H1 (cell line): Measurements from ENCODE around the gene DCDC2. TPM values are rescaled to one million over a fixed set of nuclear protein-coding genes. Genes with fewer than 3 reads are reported as not detected.

Experiments used
- CBX8 ChIP-seq: fragments of 300-800, 300-1000 bp; sonication (generic); IDR thresholded peaks from 2 replicates; pipeline ENCODE4 v1.7.1; 2016; ENCODE audit warnings: low read depth, low read length, borderline replicate concordance
- CEBPB ChIP-seq: IDR thresholded peaks from 2 replicates; pipeline ENCODE4 v1.6.1; 2012; ENCODE audit warnings: low read depth, low read length
- CHD1 ChIP-seq: IDR thresholded peaks from 2 replicates; pipeline ENCODE4 v1.6.1; 2012; ENCODE audit warnings: low read depth, low read length, improper control_type of control experiment
- EGR1 ChIP-seq: IDR thresholded peaks from 2 replicates; pipeline ENCODE4 v1.6.1; 2011; ENCODE audit warnings: low read depth, low read length, borderline replicate concordance
- EP300 ChIP-seq, 2 experiments: IDR thresholded peaks; 1 replicate in 1 of 2; 2 replicates in 1 of 2; pipeline ENCODE4 v1.6.1; 2011 to 2012; ENCODE audit warnings: low read depth in 2 of 2, low read length in 2 of 2, mild to moderate bottlenecking in 2 of 2, borderline replicate concordance in 1 of 2, inconsistent platforms in 1 of 2, moderate library complexity in 1 of 2
- GTF2F1 ChIP-seq: IDR thresholded peaks from 2 replicates; pipeline ENCODE4 v1.6.1; 2012; ENCODE audit warnings: low read depth, low read length, improper control_type of control experiment, borderline replicate concordance
- NANOG ChIP-seq: IDR thresholded peaks from 2 replicates; pipeline ENCODE4 v1.6.1; 2011; ENCODE audit warnings: low read length, low read depth, mild to moderate bottlenecking, inconsistent platforms; ENCODE audit not compliant: insufficient read depth, poor library complexity, severe bottlenecking
- POU5F1 ChIP-seq: IDR thresholded peaks from 2 replicates; pipeline ENCODE4 v1.6.1; 2011; ENCODE audit warnings: low read depth, mild to moderate bottlenecking, low read length, moderate library complexity
- RNF2 ChIP-seq: fragments of 200-900, 300-1000 bp; sonication (generic); IDR thresholded peaks from 2 replicates; pipeline ENCODE4 v1.7.1; 2016; ENCODE audit warnings: borderline replicate concordance, low read depth, mild to moderate bottlenecking, antibody characterized with exemption, low read length; ENCODE audit not compliant: poor library complexity, severe bottlenecking; ENCODE audit errors: missing control alignments
- YY1 ChIP-seq: IDR thresholded peaks from 2 replicates; pipeline ENCODE4 v1.6.1; 2011; ENCODE audit warnings: low read depth, mild to moderate bottlenecking, low read length
- polyA plus RNA-seq, 7 experiments: library from polyadenylated mRNA; depleted of rRNA in 3 of 7; stranded (reverse) in 5 of 7; unstranded in 2 of 7; fragments of >200 nt in 5 of 7; fragments of 200-250 nt in 2 of 7; gene quantifications; 1 replicate in 5 of 7; 2 replicates in 1 of 7; 4 replicates in 1 of 7; pipeline versions ENCODE4 v1.2.1 to v1.2.3, GENCODE V29; 2011 to 2013; ENCODE audit warnings: missing spikeins in 2 of 7, mixed read lengths in 2 of 7
- total RNA-seq: library from RNA; stranded (reverse); fragmentation: NEBNext Ultra II Directional; extraction: Animal tissue kit (Norgen Biotek cat#: 25700); gene quantifications from 2 replicates; pipeline ENCODE4 v1.2.1, GENCODE V29; 2021
- TF ChIP-seq, protein P1 (sequence below): fragments of 300-600 bp; sonication (generic); IDR thresholded peaks from 2 replicates; pipeline ENCODE4 v1.7.1; 2012; ENCODE audit warnings: low read length, moderate library complexity, mild to moderate bottlenecking, inconsistent platforms; ENCODE audit not compliant: insufficient replicate concordance

Gene DCDC2
- total and polyA plus RNA-seq, 2 of the 8 experiments (the other 6 are each of a cell fraction or from before 2014, with no cell fraction given), result 0.03 to 0.15 TPM

DNA sequence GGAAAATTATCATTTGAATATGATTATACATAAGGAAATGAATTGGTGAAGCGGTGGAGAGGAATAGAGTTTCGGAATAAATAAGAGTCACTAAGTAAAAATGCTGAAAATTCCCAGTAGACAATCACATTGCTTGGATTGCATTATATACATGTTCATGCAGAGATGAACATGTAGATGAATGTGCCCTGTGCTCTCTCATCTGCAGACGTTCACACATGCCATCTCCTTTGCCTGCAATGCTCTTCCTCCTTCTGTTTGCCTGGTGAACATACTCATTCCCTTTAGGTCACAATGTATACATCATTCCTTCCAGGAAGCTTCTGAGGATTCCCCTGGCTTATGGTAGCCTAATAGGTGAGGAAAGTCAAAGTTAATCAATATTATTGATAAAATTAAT lies 17.9 kb downstream of the DCDC2 start (continued):
- TF ChIP-seq, protein P1, sequence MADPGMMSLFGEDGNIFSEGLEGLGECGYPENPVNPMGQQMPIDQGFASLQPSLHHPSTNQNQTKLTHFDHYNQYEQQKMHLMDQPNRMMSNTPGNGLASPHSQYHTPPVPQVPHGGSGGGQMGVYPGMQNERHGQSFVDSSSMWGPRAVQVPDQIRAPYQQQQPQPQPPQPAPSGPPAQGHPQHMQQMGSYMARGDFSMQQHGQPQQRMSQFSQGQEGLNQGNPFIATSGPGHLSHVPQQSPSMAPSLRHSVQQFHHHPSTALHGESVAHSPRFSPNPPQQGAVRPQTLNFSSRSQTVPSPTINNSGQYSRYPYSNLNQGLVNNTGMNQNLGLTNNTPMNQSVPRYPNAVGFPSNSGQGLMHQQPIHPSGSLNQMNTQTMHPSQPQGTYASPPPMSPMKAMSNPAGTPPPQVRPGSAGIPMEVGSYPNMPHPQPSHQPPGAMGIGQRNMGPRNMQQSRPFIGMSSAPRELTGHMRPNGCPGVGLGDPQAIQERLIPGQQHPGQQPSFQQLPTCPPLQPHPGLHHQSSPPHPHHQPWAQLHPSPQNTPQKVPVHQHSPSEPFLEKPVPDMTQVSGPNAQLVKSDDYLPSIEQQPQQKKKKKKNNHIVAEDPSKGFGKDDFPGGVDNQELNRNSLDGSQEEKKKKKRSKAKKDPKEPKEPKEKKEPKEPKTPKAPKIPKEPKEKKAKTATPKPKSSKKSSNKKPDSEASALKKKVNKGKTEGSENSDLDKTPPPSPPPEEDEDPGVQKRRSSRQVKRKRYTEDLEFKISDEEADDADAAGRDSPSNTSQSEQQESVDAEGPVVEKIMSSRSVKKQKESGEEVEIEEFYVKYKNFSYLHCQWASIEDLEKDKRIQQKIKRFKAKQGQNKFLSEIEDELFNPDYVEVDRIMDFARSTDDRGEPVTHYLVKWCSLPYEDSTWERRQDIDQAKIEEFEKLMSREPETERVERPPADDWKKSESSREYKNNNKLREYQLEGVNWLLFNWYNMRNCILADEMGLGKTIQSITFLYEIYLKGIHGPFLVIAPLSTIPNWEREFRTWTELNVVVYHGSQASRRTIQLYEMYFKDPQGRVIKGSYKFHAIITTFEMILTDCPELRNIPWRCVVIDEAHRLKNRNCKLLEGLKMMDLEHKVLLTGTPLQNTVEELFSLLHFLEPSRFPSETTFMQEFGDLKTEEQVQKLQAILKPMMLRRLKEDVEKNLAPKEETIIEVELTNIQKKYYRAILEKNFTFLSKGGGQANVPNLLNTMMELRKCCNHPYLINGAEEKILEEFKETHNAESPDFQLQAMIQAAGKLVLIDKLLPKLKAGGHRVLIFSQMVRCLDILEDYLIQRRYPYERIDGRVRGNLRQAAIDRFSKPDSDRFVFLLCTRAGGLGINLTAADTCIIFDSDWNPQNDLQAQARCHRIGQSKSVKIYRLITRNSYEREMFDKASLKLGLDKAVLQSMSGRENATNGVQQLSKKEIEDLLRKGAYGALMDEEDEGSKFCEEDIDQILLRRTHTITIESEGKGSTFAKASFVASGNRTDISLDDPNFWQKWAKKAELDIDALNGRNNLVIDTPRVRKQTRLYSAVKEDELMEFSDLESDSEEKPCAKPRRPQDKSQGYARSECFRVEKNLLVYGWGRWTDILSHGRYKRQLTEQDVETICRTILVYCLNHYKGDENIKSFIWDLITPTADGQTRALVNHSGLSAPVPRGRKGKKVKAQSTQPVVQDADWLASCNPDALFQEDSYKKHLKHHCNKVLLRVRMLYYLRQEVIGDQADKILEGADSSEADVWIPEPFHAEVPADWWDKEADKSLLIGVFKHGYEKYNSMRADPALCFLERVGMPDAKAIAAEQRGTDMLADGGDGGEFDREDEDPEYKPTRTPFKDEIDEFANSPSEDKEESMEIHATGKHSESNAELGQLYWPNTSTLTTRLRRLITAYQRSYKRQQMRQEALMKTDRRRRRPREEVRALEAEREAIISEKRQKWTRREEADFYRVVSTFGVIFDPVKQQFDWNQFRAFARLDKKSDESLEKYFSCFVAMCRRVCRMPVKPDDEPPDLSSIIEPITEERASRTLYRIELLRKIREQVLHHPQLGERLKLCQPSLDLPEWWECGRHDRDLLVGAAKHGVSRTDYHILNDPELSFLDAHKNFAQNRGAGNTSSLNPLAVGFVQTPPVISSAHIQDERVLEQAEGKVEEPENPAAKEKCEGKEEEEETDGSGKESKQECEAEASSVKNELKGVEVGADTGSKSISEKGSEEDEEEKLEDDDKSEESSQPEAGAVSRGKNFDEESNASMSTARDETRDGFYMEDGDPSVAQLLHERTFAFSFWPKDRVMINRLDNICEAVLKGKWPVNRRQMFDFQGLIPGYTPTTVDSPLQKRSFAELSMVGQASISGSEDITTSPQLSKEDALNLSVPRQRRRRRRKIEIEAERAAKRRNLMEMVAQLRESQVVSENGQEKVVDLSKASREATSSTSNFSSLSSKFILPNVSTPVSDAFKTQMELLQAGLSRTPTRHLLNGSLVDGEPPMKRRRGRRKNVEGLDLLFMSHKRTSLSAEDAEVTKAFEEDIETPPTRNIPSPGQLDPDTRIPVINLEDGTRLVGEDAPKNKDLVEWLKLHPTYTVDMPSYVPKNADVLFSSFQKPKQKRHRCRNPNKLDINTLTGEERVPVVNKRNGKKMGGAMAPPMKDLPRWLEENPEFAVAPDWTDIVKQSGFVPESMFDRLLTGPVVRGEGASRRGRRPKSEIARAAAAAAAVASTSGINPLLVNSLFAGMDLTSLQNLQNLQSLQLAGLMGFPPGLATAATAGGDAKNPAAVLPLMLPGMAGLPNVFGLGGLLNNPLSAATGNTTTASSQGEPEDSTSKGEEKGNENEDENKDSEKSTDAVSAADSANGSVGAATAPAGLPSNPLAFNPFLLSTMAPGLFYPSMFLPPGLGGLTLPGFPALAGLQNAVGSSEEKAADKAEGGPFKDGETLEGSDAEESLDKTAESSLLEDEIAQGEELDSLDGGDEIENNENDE, result no peak
- TF ChIP-seq EP300 (IDR thresholded peaks at IDR 0.05; ENCODE audit: borderline replicate concordance in 1 of 2, low read depth in 2 of 2, low read length in 2 of 2), result no peak
- TF ChIP-seq EGR1, result no peak
- no peak for TF ChIP-seq CEBPB
- TF ChIP-seq GTF2F1, result no peak
- no peak for TF ChIP-seq YY1
- no peak for TF ChIP-seq POU5F1
- no peak for TF ChIP-seq CHD1
- no peak for TF ChIP-seq CBX8
- no peak for TF ChIP-seq RNF2
- no peak for TF ChIP-seq NANOG
- TF ChIP-seq, all 59 proteins: peak for 0
